ENCODE measurements around the gene GATA6.

DNA sequence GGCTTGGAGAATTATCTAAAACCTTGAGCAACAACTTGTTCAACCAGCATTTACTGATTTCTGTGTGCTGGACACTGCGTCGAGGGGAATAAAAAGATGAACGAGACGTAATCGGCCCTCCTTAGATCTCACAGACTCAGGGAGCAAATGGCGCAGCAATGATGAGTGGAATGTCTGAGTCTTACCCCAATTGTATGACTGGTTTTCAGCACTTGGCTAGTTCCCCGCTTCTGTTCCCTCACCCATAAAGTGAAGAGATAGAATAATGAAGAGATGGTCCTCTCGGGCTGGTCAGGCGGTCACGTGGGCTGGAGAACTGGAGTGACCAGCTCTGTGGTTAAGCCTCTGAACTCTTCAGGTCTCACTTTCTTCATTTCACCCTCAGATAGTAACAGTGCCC, 17.3 kb upstream of the GATA6 start:
- TF ChIP-seq CREB1 (IDR thresholded peaks at IDR 0.05; ENCODE audit: low read depth), result no peak
- no peak for TF ChIP-seq TAF1 (IDR thresholded peaks at IDR 0.05; ENCODE audit: low read depth)
- no peak for TF ChIP-seq YY1 (IDR thresholded peaks at IDR 0.05; ENCODE audit: low read depth)
- no peak for TF ChIP-seq EP300 (IDR thresholded peaks at IDR 0.05; ENCODE audit: borderline replicate concordance)
- no peak for TF ChIP-seq NFIC (IDR thresholded peaks at IDR 0.05)
- TF ChIP-seq CEBPB (IDR thresholded peaks at IDR 0.05), result no peak
- TF ChIP-seq TEAD4 (IDR thresholded peaks at IDR 0.05), result no peak
- TF ChIP-seq EGR1 (IDR thresholded peaks at IDR 0.05), result no peak
- TF ChIP-seq, protein P1, sequence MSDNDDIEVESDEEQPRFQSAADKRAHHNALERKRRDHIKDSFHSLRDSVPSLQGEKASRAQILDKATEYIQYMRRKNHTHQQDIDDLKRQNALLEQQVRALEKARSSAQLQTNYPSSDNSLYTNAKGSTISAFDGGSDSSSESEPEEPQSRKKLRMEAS (IDR thresholded peaks at IDR 0.05), result no peak
- TF ChIP-seq, protein P2, sequence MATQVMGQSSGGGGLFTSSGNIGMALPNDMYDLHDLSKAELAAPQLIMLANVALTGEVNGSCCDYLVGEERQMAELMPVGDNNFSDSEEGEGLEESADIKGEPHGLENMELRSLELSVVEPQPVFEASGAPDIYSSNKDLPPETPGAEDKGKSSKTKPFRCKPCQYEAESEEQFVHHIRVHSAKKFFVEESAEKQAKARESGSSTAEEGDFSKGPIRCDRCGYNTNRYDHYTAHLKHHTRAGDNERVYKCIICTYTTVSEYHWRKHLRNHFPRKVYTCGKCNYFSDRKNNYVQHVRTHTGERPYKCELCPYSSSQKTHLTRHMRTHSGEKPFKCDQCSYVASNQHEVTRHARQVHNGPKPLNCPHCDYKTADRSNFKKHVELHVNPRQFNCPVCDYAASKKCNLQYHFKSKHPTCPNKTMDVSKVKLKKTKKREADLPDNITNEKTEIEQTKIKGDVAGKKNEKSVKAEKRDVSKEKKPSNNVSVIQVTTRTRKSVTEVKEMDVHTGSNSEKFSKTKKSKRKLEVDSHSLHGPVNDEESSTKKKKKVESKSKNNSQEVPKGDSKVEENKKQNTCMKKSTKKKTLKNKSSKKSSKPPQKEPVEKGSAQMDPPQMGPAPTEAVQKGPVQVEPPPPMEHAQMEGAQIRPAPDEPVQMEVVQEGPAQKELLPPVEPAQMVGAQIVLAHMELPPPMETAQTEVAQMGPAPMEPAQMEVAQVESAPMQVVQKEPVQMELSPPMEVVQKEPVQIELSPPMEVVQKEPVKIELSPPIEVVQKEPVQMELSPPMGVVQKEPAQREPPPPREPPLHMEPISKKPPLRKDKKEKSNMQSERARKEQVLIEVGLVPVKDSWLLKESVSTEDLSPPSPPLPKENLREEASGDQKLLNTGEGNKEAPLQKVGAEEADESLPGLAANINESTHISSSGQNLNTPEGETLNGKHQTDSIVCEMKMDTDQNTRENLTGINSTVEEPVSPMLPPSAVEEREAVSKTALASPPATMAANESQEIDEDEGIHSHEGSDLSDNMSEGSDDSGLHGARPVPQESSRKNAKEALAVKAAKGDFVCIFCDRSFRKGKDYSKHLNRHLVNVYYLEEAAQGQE (IDR thresholded peaks at IDR 0.05; ENCODE audit: low read depth), result peak; percentile 75
- TF ChIP-seq ZBTB7A (IDR thresholded peaks at IDR 0.05; ENCODE audit: low read depth), result no peak
- TF ChIP-seq, protein P3, sequence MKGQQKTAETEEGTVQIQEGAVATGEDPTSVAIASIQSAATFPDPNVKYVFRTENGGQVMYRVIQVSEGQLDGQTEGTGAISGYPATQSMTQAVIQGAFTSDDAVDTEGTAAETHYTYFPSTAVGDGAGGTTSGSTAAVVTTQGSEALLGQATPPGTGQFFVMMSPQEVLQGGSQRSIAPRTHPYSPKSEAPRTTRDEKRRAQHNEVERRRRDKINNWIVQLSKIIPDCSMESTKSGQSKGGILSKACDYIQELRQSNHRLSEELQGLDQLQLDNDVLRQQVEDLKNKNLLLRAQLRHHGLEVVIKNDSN (IDR thresholded peaks at IDR 0.05), result peak; percentile 65
- no peak for TF ChIP-seq RAD21 (IDR thresholded peaks at IDR 0.05; ENCODE audit: low read depth)
